K562 (cell line): Measurements from ENCODE around the gene CDAN1. TPM values are rescaled to one million over a fixed set of nuclear protein-coding genes. Genes with fewer than 3 reads are reported as not detected.

Experiments used
- ATAC-seq: fragments of 200-7000 bp; cut with Tn5 transposase; 3 replicates; pipeline ENCODE4 v1.9.1; 2020; ENCODE audit warnings: moderate library complexity
- BruUV-seq: library from RNA; stranded (reverse); fragments of 400-500 nt; replicated peaks from 2 replicates; lab custom pipeline; 2021; lab: Mats Ljungman, UMichigan
- CTCF ChIA-PET: fragments of 300-600 bp; formaldehyde crosslinking; extraction: SDS; loops from one replicate; lab custom pipeline; 2021; ENCODE audit warnings: low intra/inter-chr PET ratio; lab: Yijun Ruan, JAX
- POLR2A ChIA-PET: fragments of 300-600, 350-650 bp; sonication (Branson Sonifier 250); formaldehyde crosslinking; extraction: SDS; loops from one replicate; lab custom pipeline; 2021; ENCODE audit warnings: antibody characterized with exemption, inconsistent platforms; lab: Yijun Ruan, JAX
- DNase-seq, 4 experiments: peaks; one replicate each; pipeline versions ENCODE4 v3.0.0 to v3.0.0-alpha.2; 2011 to 2018; ENCODE audit warnings: low spot score in 3 of 4, mixed read lengths in 3 of 4; ENCODE audit errors: extremely low read depth in 1 of 4
- FAIRE-seq: peaks from 2 replicates; lab custom pipeline; 2011; peaks lifted over from hg19 to GRCh38; lab: Jason Lieb, UNC
- H2AFZ ChIP-seq: 2 replicates; pipeline ENCODE4 v1.6.0; 2011; ENCODE audit warnings: low read depth, low read length, control low read depth, inconsistent platforms
- H3K27ac ChIP-seq: fragments of 200-600 bp; 3 replicates; pipeline ENCODE4 v1.8.0; 2011; ENCODE audit warnings: low read depth, mild to moderate bottlenecking, control low read depth, inconsistent platforms, low read length, moderate library complexity, mixed read lengths; ENCODE audit errors: extremely low read depth
- H3K27me3 ChIP-seq, 2 experiments: fragments of 300-600 bp in 1 of 2; 2 replicates in 1 of 2; 3 replicates in 1 of 2; pipeline versions ENCODE4 v1.6.0 to v1.8.0; 2011; ENCODE audit warnings: inconsistent platforms in 2 of 2, low read length in 2 of 2, mild to moderate bottlenecking in 1 of 2, mixed read lengths in 1 of 2, moderate library complexity in 1 of 2; ENCODE audit not compliant: control insufficient read depth in 2 of 2, insufficient read depth in 2 of 2
- H3K36me3 ChIP-seq: fragments of 300-600 bp; 3 replicates; pipeline ENCODE4 v1.8.0; 2011; ENCODE audit warnings: mild to moderate bottlenecking, low read length, inconsistent platforms; ENCODE audit not compliant: control insufficient read depth, insufficient read depth
- H3K4me1 ChIP-seq, 2 experiments: fragments of 200-600 bp in 1 of 2; replicated peaks in 1 of 2; 2 replicates in 1 of 2; 3 replicates in 1 of 2; pipeline versions ENCODE4 v1.5.1 to v1.8.0; 2011; ENCODE audit warnings: inconsistent platforms in 2 of 2, low read length in 2 of 2, mild to moderate bottlenecking in 1 of 2, mixed read lengths in 1 of 2, moderate library complexity in 1 of 2; ENCODE audit not compliant: control insufficient read depth in 2 of 2, insufficient read depth in 2 of 2
- H3K4me2 ChIP-seq: 2 replicates; pipeline ENCODE4 v1.6.1; 2011; ENCODE audit warnings: low read length, control low read depth, inconsistent platforms, mixed read lengths; ENCODE audit not compliant: insufficient read depth
- H3K4me3 ChIP-seq: fragments of 200-600 bp; sonication (generic), shearing (Covaris generic); 2 replicates; pipeline ENCODE4 v1.5.1; 2016; ENCODE audit warnings: control low read depth, inconsistent platforms
- H3K79me2 ChIP-seq: fragments of 200-600 bp; 3 replicates; pipeline ENCODE4 v1.8.0; 2011; ENCODE audit warnings: low read length, inconsistent platforms; ENCODE audit not compliant: control insufficient read depth, insufficient read depth
- H3K9ac ChIP-seq, 2 experiments: 2 replicates each; pipeline versions ENCODE4 v1.6.0 to v1.6.1; 2011; ENCODE audit warnings: low read depth in 2 of 2, low read length in 2 of 2, control low read depth in 1 of 2, inconsistent platforms in 1 of 2, mild to moderate bottlenecking in 1 of 2, mixed read lengths in 1 of 2; ENCODE audit not compliant: insufficient read depth in 1 of 2
- H3K9me1 ChIP-seq: one replicate; pipeline ENCODE4 v1.6.0; 2011; ENCODE audit warnings: inconsistent platforms, mild to moderate bottlenecking, low read length, moderate library complexity; ENCODE audit not compliant: control insufficient read depth, insufficient read depth
- H3K9me3 ChIP-seq: replicated peaks from 2 replicates; pipeline ENCODE4 v1.5.1; 2011; ENCODE audit warnings: low read depth, low read length, inconsistent platforms; ENCODE audit not compliant: control insufficient read depth, insufficient read depth
- H4K20me1 ChIP-seq: replicated peaks from 2 replicates; pipeline ENCODE4 v1.6.1; 2011; ENCODE audit warnings: low read length, inconsistent platforms, mixed read lengths; ENCODE audit not compliant: control insufficient read depth, insufficient read depth
- ATF4 ChIP-seq: fragments of 450-650 bp; formaldehyde crosslinking; IDR thresholded peaks from 2 replicates; pipeline ENCODE4 v1.4.0; 2022; ENCODE audit warnings: mild to moderate bottlenecking, moderate library complexity
- CHD4 ChIP-seq: fragments of 200-600 bp; sonication (generic); IDR thresholded peaks from 3 replicates; pipeline ENCODE4 v1.6.1; 2012; ENCODE audit warnings: low read depth, mild to moderate bottlenecking, mixed read lengths, low read length, inconsistent platforms; ENCODE audit not compliant: insufficient read depth, insufficient replicate concordance, poor library complexity, severe bottlenecking
- FOXK1 ChIP-seq: sonication (generic); formaldehyde crosslinking; IDR thresholded peaks from 2 replicates; pipeline ENCODE4 v1.8.0; 2022; ENCODE audit warnings: missing genetic modification reagents, mild to moderate bottlenecking, borderline replicate concordance
- HDAC2 ChIP-seq: fragments of 450-650 bp; IDR thresholded peaks from 2 replicates; pipeline ENCODE4 v1.6.1; 2016; ENCODE audit warnings: mild to moderate bottlenecking
- HOXB6 ChIP-seq: fragments of 250-450 bp; sonication (Bioruptor Pico); IDR thresholded peaks from 2 replicates; pipeline ENCODE4 v1.5.1; 2022; ENCODE audit warnings: mild to moderate bottlenecking, borderline replicate concordance
- KAT7 ChIP-seq: sonication (generic); formaldehyde crosslinking; IDR thresholded peaks from 2 replicates; pipeline ENCODE4 v1.8.0; 2022; ENCODE audit warnings: missing genetic modification reagents, mild to moderate bottlenecking, borderline replicate concordance
- STAT5B ChIP-seq: fragments of 250-450 bp; sonication (Bioruptor Pico); IDR thresholded peaks from 2 replicates; pipeline ENCODE4 v1.8.0; 2021; ENCODE audit warnings: mild to moderate bottlenecking, inconsistent platforms
- ZNF408 ChIP-seq: fragments of 250-450 bp; sonication (Bioruptor Pico); IDR thresholded peaks from 2 replicates; pipeline ENCODE4 v1.4.0; 2020; ENCODE audit warnings: low read depth, mild to moderate bottlenecking, moderate library complexity
- ZNF507 ChIP-seq: conservative IDR thresholded peaks from 2 replicates; pipeline ENCODE4 v1.6.1; 2017; ENCODE audit warnings: missing genetic modification characterization, missing compliant biosample characterization
- WGBS: fragments of 100-300 bp; shearing (Covaris generic); methylation state at CpG from one replicate; pipeline ENCODE4 v1.1.6; 2016; ENCODE audit warnings: low coverage, mixed read lengths; ENCODE audit not compliant: insufficient coverage; ENCODE audit errors: missing lambda C conversion rate; 5-methylcytosine and 5-hydroxymethylcytosine counted together
- in situ Hi-C: fragments of 300-500 bp; cut with MboI; formaldehyde crosslinking; loops from 4 replicates; pipeline ENCODE4 v1.15.0; 2018; ENCODE audit warnings: inconsistent platforms, mixed read lengths
- intact Hi-C: fragments of 100-400 bp; cut with micrococcal nuclease; formaldehyde crosslinking; loops from 2 replicates; pipeline ENCODE4 v1.14.2; 2022
- polyA plus RNA-seq, 8 experiments: library from polyadenylated mRNA; depleted of rRNA in 4 of 8; stranded (reverse) in 5 of 8; unstranded in 3 of 8; fragments of >200 nt; fragmentation: Nextera tagmentation in 2 of 8; fragmentation: Illumina TruSeq in 1 of 8; extraction: Ambion mirVana in 2 of 8; extraction: Trizol in 1 of 8; gene quantifications; 2 replicates each; pipeline versions ENCODE4 v1.2.1 to v1.2.3, GENCODE V29; 2011 to 2014; ENCODE audit warnings: inconsistent platforms in 1 of 8, missing spikeins in 1 of 8
- total RNA-seq, 7 experiments: library from RNA; depleted of rRNA in 6 of 7; stranded (reverse); fragments of >200 nt in 6 of 7; fragmentation: Illumina TruSeq in 2 of 7; extraction: Trizol in 2 of 7; gene quantifications; 2 replicates each; pipeline versions ENCODE4 v1.2.1 to v1.2.3, GENCODE V29; 2011 to 2021; ENCODE audit warnings: low replicate concordance in 1 of 7
- TF ChIP-seq, protein P1 (sequence below): fragments of 450-650 bp; IDR thresholded peaks from 2 replicates; pipeline ENCODE4 v1.7.1; 2018; ENCODE audit warnings: mild to moderate bottlenecking, low read depth; ENCODE audit not compliant: partially characterized antibody
- TF ChIP-seq, protein P2 (sequence below): sonication (generic); formaldehyde crosslinking; IDR thresholded peaks from 2 replicates; pipeline ENCODE4 v1.8.0; 2022; ENCODE audit warnings: missing genetic modification reagents, mild to moderate bottlenecking, borderline replicate concordance
- TF ChIP-seq, protein P3 (sequence below): fragments of 250-450 bp; sonication (Bioruptor Pico); IDR thresholded peaks from 2 replicates; pipeline ENCODE4 v1.9.0; 2021; ENCODE audit warnings: mild to moderate bottlenecking
- TF ChIP-seq, protein P4 (sequence below): sonication (generic); formaldehyde crosslinking; IDR thresholded peaks from 2 replicates; pipeline ENCODE4 v1.4.0; 2020; ENCODE audit warnings: mild to moderate bottlenecking, missing genetic modification reagents

Gene CDAN1
- total and polyA plus RNA-seq, 9 of the 15 experiments (the other 6 are each of a cell fraction or from before 2014, with no cell fraction given) = 1.6 to 34.4 (median 13.8) TPM

DNA sequence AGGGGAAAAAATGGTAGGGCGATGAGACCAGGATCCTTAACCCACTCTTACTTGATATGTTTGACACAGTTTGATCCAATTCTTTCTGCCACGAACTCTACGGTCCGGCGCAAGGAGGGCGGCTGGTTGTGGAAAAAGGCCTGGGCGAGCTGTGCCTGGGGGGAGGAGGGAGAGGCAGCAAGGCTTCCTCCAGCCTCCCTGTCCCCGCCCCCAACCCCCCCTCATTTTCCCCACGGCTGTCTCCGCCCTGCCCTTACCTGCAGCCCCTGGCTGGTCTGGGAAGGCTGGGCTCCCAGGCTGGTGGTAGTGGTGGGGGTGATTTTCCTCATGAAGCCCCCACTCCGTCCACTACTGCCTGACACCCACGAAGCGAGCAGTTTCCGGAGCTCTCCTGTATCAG, 8.0 kb downstream of the CDAN1 start:
- WGBS = 92% methylated on average over 13 of the region's 14 CpGs
- H3K9me3 ChIP-seq = no peaks in the 10 kb centered on the region
- TF ChIP-seq ZNF408 (CRISPR knock-in tag) (no peak), KAT7 (CRISPR knock-in tag) (no peak), HDAC2 (no peak), STAT5B (CRISPR knock-in tag) (no peak), ZNF507 (tag) (no peak), HOXB6 (no peak), FOXK1 (CRISPR knock-in tag) (no peak), ATF4 (CRISPR knock-in tag) (no peak), CHD4 (no peak)
- TF ChIP-seq, protein P1, sequence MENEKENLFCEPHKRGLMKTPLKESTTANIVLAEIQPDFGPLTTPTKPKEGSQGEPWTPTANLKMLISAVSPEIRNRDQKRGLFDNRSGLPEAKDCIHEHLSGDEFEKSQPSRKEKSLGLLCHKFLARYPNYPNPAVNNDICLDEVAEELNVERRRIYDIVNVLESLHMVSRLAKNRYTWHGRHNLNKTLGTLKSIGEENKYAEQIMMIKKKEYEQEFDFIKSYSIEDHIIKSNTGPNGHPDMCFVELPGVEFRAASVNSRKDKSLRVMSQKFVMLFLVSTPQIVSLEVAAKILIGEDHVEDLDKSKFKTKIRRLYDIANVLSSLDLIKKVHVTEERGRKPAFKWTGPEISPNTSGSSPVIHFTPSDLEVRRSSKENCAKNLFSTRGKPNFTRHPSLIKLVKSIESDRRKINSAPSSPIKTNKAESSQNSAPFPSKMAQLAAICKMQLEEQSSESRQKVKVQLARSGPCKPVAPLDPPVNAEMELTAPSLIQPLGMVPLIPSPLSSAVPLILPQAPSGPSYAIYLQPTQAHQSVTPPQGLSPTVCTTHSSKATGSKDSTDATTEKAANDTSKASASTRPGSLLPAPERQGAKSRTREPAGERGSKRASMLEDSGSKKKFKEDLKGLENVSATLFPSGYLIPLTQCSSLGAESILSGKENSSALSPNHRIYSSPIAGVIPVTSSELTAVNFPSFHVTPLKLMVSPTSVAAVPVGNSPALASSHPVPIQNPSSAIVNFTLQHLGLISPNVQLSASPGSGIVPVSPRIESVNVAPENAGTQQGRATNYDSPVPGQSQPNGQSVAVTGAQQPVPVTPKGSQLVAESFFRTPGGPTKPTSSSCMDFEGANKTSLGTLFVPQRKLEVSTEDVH = no peak
- TF ChIP-seq, protein P2, sequence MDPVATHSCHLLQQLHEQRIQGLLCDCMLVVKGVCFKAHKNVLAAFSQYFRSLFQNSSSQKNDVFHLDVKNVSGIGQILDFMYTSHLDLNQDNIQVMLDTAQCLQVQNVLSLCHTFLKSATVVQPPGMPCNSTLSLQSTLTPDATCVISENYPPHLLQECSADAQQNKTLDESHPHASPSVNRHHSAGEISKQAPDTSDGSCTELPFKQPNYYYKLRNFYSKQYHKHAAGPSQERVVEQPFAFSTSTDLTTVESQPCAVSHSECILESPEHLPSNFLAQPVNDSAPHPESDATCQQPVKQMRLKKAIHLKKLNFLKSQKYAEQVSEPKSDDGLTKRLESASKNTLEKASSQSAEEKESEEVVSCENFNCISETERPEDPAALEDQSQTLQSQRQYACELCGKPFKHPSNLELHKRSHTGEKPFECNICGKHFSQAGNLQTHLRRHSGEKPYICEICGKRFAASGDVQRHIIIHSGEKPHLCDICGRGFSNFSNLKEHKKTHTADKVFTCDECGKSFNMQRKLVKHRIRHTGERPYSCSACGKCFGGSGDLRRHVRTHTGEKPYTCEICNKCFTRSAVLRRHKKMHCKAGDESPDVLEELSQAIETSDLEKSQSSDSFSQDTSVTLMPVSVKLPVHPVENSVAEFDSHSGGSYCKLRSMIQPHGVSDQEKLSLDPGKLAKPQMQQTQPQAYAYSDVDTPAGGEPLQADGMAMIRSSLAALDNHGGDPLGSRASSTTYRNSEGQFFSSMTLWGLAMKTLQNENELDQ (CRISPR knock-in tag) = no peak
- TF ChIP-seq, protein P3, sequence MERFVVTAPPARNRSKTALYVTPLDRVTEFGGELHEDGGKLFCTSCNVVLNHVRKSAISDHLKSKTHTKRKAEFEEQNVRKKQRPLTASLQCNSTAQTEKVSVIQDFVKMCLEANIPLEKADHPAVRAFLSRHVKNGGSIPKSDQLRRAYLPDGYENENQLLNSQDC = no peak
- TF ChIP-seq, protein P4, sequence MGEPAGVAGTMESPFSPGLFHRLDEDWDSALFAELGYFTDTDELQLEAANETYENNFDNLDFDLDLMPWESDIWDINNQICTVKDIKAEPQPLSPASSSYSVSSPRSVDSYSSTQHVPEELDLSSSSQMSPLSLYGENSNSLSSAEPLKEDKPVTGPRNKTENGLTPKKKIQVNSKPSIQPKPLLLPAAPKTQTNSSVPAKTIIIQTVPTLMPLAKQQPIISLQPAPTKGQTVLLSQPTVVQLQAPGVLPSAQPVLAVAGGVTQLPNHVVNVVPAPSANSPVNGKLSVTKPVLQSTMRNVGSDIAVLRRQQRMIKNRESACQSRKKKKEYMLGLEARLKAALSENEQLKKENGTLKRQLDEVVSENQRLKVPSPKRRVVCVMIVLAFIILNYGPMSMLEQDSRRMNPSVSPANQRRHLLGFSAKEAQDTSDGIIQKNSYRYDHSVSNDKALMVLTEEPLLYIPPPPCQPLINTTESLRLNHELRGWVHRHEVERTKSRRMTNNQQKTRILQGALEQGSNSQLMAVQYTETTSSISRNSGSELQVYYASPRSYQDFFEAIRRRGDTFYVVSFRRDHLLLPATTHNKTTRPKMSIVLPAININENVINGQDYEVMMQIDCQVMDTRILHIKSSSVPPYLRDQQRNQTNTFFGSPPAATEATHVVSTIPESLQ (CRISPR knock-in tag) = no peak

More for the DNA sequence above, 8.0 kb downstream of the CDAN1 start:
- DNase-seq (peak in 2 of 4 experiments; percentile 40 to 42), FAIRE-seq (no peak), ATAC-seq (no peak)
- Histone ChIP-seq H3K27me3 (no peaks in the 10 kb centered on the region), H3K36me3 (peaks cover 98% of the 10 kb centered on the region), H3K9ac (no peak overlapping the region), H2AFZ (no peak overlapping the region), H3K79me2 (no peaks in the 10 kb centered on the region), H3K4me2 (no peak overlapping the region), H3K27ac (no peak overlapping the region), H3K9me1 (peaks cover 5% of the 10 kb centered on the region), H4K20me1 (no peaks in the 10 kb centered on the region; the same call in 1 of the 2 replicates), H3K4me1 (peaks cover 0 to 6% of the 10 kb centered on the region in 2 experiments; a peak in 1 of 5 replicates), H3K4me3 (no peak overlapping the region)
- ChIA-PET CTCF (no interaction called here), POLR2A (interaction anchor here (1.0 kb wide), 1 partner anchor 9 kb away, joined by 4 read pairs; no protein-coding TSS in a partner anchor)
- intact Hi-C loops = no loop called here
- in situ Hi-C loops = no loop called here
- no TSS peak for BruUV-seq
